Hepatocyte (in vitro differentiated cells): Measurements from ENCODE around the gene HDAC11. TPM values are rescaled to one million over a fixed set of nuclear protein-coding genes. Genes with fewer than 3 reads are reported as not detected.

ENCODE experiments used
- DNase-seq: peaks from one replicate; pipeline ENCODE4 v3.0.0-alpha.2; 2016; ENCODE audit warnings: low spot score
- H2AFZ ChIP-seq: fragments of 200-600 bp; sonication (generic); 2 replicates; pipeline ENCODE4 v1.6.0; 2016; ENCODE audit warnings: antibody characterized with exemption, mild to moderate bottlenecking
- H3K27ac ChIP-seq: fragments of 200-600 bp; sonication (generic); 2 replicates; pipeline ENCODE4 v1.5.1; 2016; ENCODE audit warnings: mild to moderate bottlenecking
- H3K27me3 ChIP-seq: fragments of 200-600 bp; sonication (generic); 2 replicates; pipeline ENCODE4 v1.6.1; 2016
- H3K36me3 ChIP-seq: fragments of 200-600 bp; sonication (generic); replicated peaks from 2 replicates; pipeline ENCODE4 v1.5.1; 2016; ENCODE audit warnings: low read depth; ENCODE audit not compliant: insufficient read depth
- H3K4me1 ChIP-seq: fragments of 200-600 bp; sonication (generic); 2 replicates; pipeline ENCODE4 v1.5.1; 2016; ENCODE audit warnings: mild to moderate bottlenecking, moderate library complexity; ENCODE audit not compliant: insufficient read depth
- H3K4me2 ChIP-seq: fragments of 200-600 bp; sonication (generic); 2 replicates; pipeline ENCODE4 v1.6.0; 2016
- H3K4me3 ChIP-seq: fragments of 200-600 bp; sonication (generic); 2 replicates; pipeline ENCODE4 v1.5.1; 2016; ENCODE audit warnings: mild to moderate bottlenecking
- H3K79me2 ChIP-seq: fragments of 200-600 bp; sonication (generic); 2 replicates; pipeline ENCODE4 v1.6.0; 2017; ENCODE audit warnings: mild to moderate bottlenecking
- H3K9me2 ChIP-seq: fragments of 200-600 bp; sonication (generic); replicated peaks from 2 replicates; pipeline ENCODE4 v1.6.0; 2017; ENCODE audit warnings: mild to moderate bottlenecking; ENCODE audit not compliant: insufficient read depth
- H3K9me3 ChIP-seq: fragments of 200-600 bp; sonication (generic); 2 replicates; pipeline ENCODE4 v1.5.1; 2016; ENCODE audit warnings: low read depth, mild to moderate bottlenecking
- H4K20me1 ChIP-seq: fragments of 200-600 bp; sonication (generic); 2 replicates; pipeline ENCODE4 v1.6.0; 2016; ENCODE audit warnings: mild to moderate bottlenecking; ENCODE audit not compliant: insufficient read depth, poor library complexity, severe bottlenecking
- CTCF ChIP-seq: fragments of 200-600 bp; sonication (generic); IDR thresholded peaks from 2 replicates; pipeline ENCODE4 v1.5.1; 2016; ENCODE audit warnings: antibody characterized with exemption, mild to moderate bottlenecking; ENCODE audit not compliant: poor library complexity
- EZH2 ChIP-seq: fragments of 200-600 bp; sonication (generic); IDR thresholded peaks from 2 replicates; pipeline ENCODE4 v1.6.1; 2016; ENCODE audit warnings: antibody characterized with exemption, mild to moderate bottlenecking, borderline replicate concordance
- EZH2phosphoT487 ChIP-seq: fragments of 200-600 bp; sonication (generic); IDR thresholded peaks from one replicate; pipeline ENCODE4 v1.6.1; 2018; ENCODE audit warnings: antibody characterized with exemption, mild to moderate bottlenecking, low read depth, moderate library complexity; ENCODE audit not compliant: unreplicated experiment, severe bottlenecking
- WGBS: methylation state at CpG from one replicate; pipeline ENCODE4 v1.1.6; 2016; ENCODE audit warnings: low lambda C conversion rate; ENCODE audit errors: missing lambda C conversion rate; 5-methylcytosine and 5-hydroxymethylcytosine counted together
- polyA plus RNA-seq: library from polyadenylated mRNA; unstranded; fragments of >200 nt; fragmentation: Nextera tagmentation; extraction: Ambion mirVana; gene quantifications from 2 replicates; pipeline ENCODE4 v1.2.1, GENCODE V29; 2016
- total RNA-seq: library from RNA; depleted of rRNA; stranded (reverse); fragments of >200 nt; gene quantifications from 2 replicates; pipeline ENCODE4 v1.2.3, GENCODE V29; 2014

The HDAC11 gene
- total and polyA plus RNA-seq, 2 experiments from 2014 or later, result 8.4 to 12.3 TPM

- no peaks in the 10 kb centered on the region for H4K20me1 ChIP-seq
- H3K9me2 ChIP-seq, result no peaks in the 10 kb centered on the region
- H2AFZ ChIP-seq, result no peak overlapping the region
- H3K27me3 ChIP-seq, result no peaks in the 10 kb centered on the region
- H3K9me3 ChIP-seq, result no peaks in the 10 kb centered on the region
- 96% methylated on average over 7 of the region's 7 CpGs for WGBS
- H3K4me3 ChIP-seq, result no peak overlapping the region
- no peak overlapping the region for H3K27ac ChIP-seq
- H3K36me3 ChIP-seq, result no peaks in the 10 kb centered on the region
- no peak for DNase-seq
- no peak overlapping the region for H3K4me2 ChIP-seq
- no peaks in the 10 kb centered on the region for H3K4me1 ChIP-seq
- TF ChIP-seq EZH2phosphoT487, result no peak
- no peak for TF ChIP-seq EZH2
- no peak for TF ChIP-seq CTCF
- no peaks in the 10 kb centered on the region for H3K79me2 ChIP-seq
These were observed 19.8 kb upstream of the HDAC11 start for GRCh38 chr3:13460341-13460736.

DNA sequence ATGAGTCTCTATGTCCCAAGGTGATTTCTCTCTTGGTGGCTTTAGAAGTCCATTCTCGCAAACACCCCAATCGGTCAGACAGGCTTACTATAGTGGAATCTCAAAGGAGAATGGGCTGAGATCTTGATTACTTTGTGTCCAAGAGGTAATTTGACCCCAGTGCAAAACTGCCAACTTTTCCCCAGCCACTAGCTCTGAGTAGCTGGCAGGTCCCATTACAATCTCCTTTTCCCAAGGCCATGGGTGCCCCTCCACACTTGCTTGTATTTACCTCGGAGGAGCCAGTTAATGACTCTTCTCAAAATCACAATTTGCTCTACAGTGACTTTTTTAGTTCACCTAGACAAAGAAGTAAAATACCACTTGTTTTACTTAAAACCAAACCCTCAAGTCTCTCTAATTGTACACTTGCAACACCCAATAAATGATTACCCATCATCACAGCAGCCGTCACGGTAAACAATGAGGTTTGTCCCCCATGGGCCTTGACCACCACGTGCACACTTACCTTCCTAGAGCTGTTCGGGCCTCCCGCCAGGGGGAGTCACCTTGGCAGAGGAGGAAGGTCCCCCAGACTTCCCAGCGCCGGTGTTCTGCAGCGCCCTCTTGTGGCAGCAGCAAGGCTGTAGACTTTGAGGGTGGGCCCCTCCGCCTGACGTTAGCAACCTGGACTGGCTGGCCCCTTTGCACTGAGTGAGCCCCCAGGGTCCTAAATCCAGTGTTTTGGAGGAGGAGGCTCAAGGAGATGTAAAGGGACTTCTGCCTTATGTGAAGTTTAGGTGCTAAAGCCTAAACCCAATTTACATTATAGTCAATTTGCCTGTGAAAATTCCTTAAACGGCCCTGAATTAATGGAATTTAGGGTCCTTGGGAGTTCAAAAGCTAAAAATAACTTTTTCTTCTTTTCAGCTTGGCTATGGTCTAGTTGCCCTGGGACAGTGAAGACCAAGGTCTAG, 18.7 kb upstream of the HDAC11 start:
- WGBS, result 29% methylated on average over 14 of the region's 14 CpGs
- peak; percentile 79 for DNase-seq
- no peak overlapping the region for H2AFZ ChIP-seq

GRCh38 chr3:13462125-13462629, 17.9 kb upstream of the HDAC11 start:
- H3K36me3 ChIP-seq, result no peaks in the 10 kb centered on the region
- no peaks in the 10 kb centered on the region for H3K4me1 ChIP-seq
- H3K27ac ChIP-seq, result no peak overlapping the region
- no peaks in the 10 kb centered on the region for H3K9me2 ChIP-seq
- H2AFZ ChIP-seq, result no peak overlapping the region
- no peaks in the 10 kb centered on the region for H3K79me2 ChIP-seq
- no peaks in the 10 kb centered on the region for H3K27me3 ChIP-seq
- H4K20me1 ChIP-seq, result no peaks in the 10 kb centered on the region
- no peak for DNase-seq
- WGBS, result 80% methylated on average over 8 of the region's 8 CpGs
- no peaks in the 10 kb centered on the region for H3K9me3 ChIP-seq
- TF ChIP-seq CTCF, result no peak
- no peak for TF ChIP-seq EZH2phosphoT487
- TF ChIP-seq EZH2, result no peak
- H3K4me2 ChIP-seq, result no peak overlapping the region
- H3K4me3 ChIP-seq, result no peak overlapping the region

More for the DNA sequence above, 18.7 kb upstream of the HDAC11 start:
- TF ChIP-seq CTCF, result peak; percentile 69
- TF ChIP-seq EZH2phosphoT487, result no peak
- H4K20me1 ChIP-seq, result no peaks in the 10 kb centered on the region
- H3K9me3 ChIP-seq, result no peaks in the 10 kb centered on the region
- H3K4me3 ChIP-seq, result no peak overlapping the region
- no peak overlapping the region for H3K27ac ChIP-seq
- no peaks in the 10 kb centered on the region for H3K9me2 ChIP-seq
- H3K4me1 ChIP-seq, result no peaks in the 10 kb centered on the region
- H3K27me3 ChIP-seq, result no peaks in the 10 kb centered on the region
- H3K4me2 ChIP-seq, result no peak overlapping the region
- H3K36me3 ChIP-seq, result no peaks in the 10 kb centered on the region
- no peaks in the 10 kb centered on the region for H3K79me2 ChIP-seq
